ENCODE measurements around the gene RAB31. TPM values are rescaled to one million over a fixed set of nuclear protein-coding genes. Genes with fewer than 3 reads are reported as not detected.

RAB31 gene
- polyA plus RNA-seq, 2 of the 4 experiments (the other 2 are of a cell fraction), result 16.9 to 46.3 TPM

GRCh38 chr18:9695605-9696004 is 12.5 kb upstream of the RAB31 start (continued):
- TF ChIP-seq, protein P1, sequence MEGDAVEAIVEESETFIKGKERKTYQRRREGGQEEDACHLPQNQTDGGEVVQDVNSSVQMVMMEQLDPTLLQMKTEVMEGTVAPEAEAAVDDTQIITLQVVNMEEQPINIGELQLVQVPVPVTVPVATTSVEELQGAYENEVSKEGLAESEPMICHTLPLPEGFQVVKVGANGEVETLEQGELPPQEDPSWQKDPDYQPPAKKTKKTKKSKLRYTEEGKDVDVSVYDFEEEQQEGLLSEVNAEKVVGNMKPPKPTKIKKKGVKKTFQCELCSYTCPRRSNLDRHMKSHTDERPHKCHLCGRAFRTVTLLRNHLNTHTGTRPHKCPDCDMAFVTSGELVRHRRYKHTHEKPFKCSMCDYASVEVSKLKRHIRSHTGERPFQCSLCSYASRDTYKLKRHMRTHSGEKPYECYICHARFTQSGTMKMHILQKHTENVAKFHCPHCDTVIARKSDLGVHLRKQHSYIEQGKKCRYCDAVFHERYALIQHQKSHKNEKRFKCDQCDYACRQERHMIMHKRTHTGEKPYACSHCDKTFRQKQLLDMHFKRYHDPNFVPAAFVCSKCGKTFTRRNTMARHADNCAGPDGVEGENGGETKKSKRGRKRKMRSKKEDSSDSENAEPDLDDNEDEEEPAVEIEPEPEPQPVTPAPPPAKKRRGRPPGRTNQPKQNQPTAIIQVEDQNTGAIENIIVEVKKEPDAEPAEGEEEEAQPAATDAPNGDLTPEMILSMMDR (IDR thresholded peaks at IDR 0.05), result no peak
- TF ChIP-seq RARB (CRISPR knock-in tag; IDR thresholded peaks at IDR 0.05) (no peak), EHMT2 (IDR thresholded peaks at IDR 0.05; ENCODE audit: low read depth) (no peak), RCOR1 (IDR thresholded peaks at IDR 0.05; ENCODE audit: low read depth, low read length) (no peak), ZSCAN20 (CRISPR knock-in tag; IDR thresholded peaks at IDR 0.05) (no peak)
- TF ChIP-seq, protein P2, sequence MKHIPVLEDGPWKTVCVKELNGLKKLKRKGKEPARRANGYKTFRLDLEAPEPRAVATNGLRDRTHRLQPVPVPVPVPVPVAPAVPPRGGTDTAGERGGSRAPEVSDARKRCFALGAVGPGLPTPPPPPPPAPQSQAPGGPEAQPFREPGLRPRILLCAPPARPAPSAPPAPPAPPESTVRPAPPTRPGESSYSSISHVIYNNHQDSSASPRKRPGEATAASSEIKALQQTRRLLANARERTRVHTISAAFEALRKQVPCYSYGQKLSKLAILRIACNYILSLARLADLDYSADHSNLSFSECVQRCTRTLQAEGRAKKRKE (CRISPR knock-in tag; IDR thresholded peaks at IDR 0.05; ENCODE audit: low read depth), result no peak

DNA sequence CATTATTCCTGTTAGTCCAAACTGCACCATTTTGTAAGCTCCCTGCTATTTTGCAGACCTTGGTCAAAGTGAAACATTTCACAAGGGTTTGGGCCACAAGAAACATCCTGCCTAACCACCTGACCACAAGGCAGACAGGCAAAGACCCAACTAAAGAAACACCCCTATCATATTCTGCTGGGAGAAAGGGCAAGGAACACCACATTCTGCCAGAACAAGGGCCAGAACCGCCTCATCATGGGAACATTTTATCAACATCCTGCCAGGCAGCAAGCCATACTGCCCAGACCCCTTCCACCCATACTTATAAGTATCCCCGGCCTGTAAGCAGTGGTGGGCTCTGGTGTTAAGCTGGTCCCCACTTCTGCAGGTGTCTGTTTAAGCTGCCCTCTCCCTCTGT is 12.0 kb upstream of the RAB31 start:
- Histone ChIP-seq H3K9me3 (no peaks in the 10 kb centered on the region), H3K4me2 (no peak overlapping the region), H3K4me1 (no peaks in the 10 kb centered on the region), H3K27ac (no peak overlapping the region), H3K4me3 (no peak overlapping the region)
- no peak for ATAC-seq
- no peak for TF ChIP-seq ZNF302 (CRISPR knock-in tag; IDR thresholded peaks at IDR 0.05)
- TF ChIP-seq TP53 (CRISPR knock-in tag; IDR thresholded peaks at IDR 0.05), result no peak
- no peak for TF ChIP-seq FOSL2 (IDR thresholded peaks at IDR 0.05)
- TF ChIP-seq FOSL2 (CRISPR knock-in tag; IDR thresholded peaks at IDR 0.05), result no peak
- no peak for TF ChIP-seq MAZ (IDR thresholded peaks at IDR 0.05; ENCODE audit: borderline replicate concordance, low read depth, low read length)
- no peak for TF ChIP-seq SMC3 (IDR thresholded peaks at IDR 0.05)
- WGBS (ENCODE audit: missing lambda C conversion rate), result 93% methylated on average over 2 of the region's 2 CpGs
- no peak for DNase-seq (ENCODE audit: low read depth in 1 of 2, low spot score in 1 of 2)
- ChIA-PET CTCF (no interaction called here), POLR2A (no interaction called here)
- no peak for FAIRE-seq

DNA sequence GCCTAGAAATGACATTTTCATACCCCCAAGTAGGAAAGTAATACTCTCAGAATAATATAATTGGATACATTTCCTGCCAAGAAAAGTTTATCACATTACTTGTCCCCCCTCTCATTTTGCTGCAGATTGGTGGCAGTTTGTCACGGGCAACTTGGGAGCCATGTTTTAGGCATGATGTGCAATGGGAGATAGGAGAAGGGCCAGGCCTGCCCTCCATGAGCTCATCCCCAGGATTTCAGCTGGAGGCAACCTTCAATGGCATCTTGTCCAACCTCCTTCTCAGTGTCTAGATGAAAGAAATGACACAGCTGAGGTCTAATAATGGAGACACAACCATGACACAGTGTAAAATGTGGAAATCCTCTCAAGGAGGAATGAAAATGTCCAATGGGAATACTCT is 11.4 kb upstream of the RAB31 start:
- TF ChIP-seq HMGXB4 (CRISPR knock-in tag; IDR thresholded peaks at IDR 0.05; ENCODE audit: borderline replicate concordance), result no peak
- DNase-seq (ENCODE audit: low read depth in 1 of 2, low spot score in 1 of 2), result no peak
- no peak overlapping the region for H3K27ac ChIP-seq
- H3K9me3 ChIP-seq, result no peaks in the 10 kb centered on the region
- ChIA-PET POLR2A (no interaction called here), CTCF (interaction anchor here (0.7 to 3.5 kb wide), 2 partner anchors 11 to 13 kb away, joined by 3 to 7 read pairs; partner anchors contain the start of gene RAB31)
- no peak overlapping the region for H3K4me3 ChIP-seq
- 80% methylated on average over 1 of the region's 1 CpG for WGBS (ENCODE audit: missing lambda C conversion rate)
- H3K4me2 ChIP-seq, result no peak overlapping the region
- FAIRE-seq, result no peak
- no peak for ATAC-seq
- no peaks in the 10 kb centered on the region for H3K4me1 ChIP-seq

DNA sequence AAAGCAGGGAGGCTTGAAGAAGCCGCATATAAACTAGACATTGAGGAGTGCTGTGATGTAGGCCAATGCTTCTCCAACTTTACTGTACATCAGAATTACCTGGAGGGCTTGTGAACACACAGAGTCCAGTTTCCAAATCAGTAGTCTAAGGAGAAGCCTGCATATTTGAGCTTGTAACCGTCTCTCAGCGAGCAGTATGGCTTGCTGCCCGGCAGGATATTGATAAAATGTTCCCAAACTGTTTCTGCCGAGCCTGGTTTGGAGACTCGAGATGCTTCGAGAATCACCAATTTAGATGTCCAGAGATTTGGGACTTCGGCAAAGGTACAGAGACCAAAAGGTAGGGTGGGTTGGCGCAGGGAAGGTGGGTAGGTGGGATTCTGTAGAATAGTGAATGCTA is 11.0 kb upstream of the RAB31 start:
- CTCF ChIA-PET, result interaction anchor here (0.7 to 3.5 kb wide), 2 partner anchors 11 to 13 kb away, joined by 3 to 7 read pairs; partner anchors contain the start of gene RAB31
- TF ChIP-seq, protein P3, sequence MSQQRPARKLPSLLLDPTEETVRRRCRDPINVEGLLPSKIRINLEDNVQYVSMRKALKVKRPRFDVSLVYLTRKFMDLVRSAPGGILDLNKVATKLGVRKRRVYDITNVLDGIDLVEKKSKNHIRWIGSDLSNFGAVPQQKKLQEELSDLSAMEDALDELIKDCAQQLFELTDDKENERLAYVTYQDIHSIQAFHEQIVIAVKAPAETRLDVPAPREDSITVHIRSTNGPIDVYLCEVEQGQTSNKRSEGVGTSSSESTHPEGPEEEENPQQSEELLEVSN (IDR thresholded peaks at IDR 0.05; ENCODE audit: borderline replicate concordance, low read depth), result no peak
- no peak for TF ChIP-seq ZC3H11A (IDR thresholded peaks at IDR 0.05)
- TF ChIP-seq CBX2 (IDR thresholded peaks at IDR 0.05; ENCODE audit: borderline replicate concordance, low read depth), result no peak
- TF ChIP-seq, protein P2 (CRISPR knock-in tag; IDR thresholded peaks at IDR 0.05; ENCODE audit: low read depth), result no peak
- TF ChIP-seq, protein P4, sequence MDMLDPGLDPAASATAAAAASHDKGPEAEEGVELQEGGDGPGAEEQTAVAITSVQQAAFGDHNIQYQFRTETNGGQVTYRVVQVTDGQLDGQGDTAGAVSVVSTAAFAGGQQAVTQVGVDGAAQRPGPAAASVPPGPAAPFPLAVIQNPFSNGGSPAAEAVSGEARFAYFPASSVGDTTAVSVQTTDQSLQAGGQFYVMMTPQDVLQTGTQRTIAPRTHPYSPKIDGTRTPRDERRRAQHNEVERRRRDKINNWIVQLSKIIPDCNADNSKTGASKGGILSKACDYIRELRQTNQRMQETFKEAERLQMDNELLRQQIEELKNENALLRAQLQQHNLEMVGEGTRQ (IDR thresholded peaks at IDR 0.05), result no peak
- no peak for TF ChIP-seq JUN (IDR thresholded peaks at IDR 0.05)
- TF ChIP-seq KDM5A (IDR thresholded peaks at IDR 0.05), result no peak
- TF ChIP-seq CHD2 (IDR thresholded peaks at IDR 0.05; ENCODE audit: low read length, partially characterized antibody), result no peak
- TF ChIP-seq TP53 (CRISPR knock-in tag; IDR thresholded peaks at IDR 0.05), result no peak
- TF ChIP-seq HDAC2 (IDR thresholded peaks at IDR 0.05), result no peak
- no peak for TF ChIP-seq SREBF2 (IDR thresholded peaks at IDR 0.05)
- no peak for TF ChIP-seq HOXB5 (CRISPR knock-in tag; IDR thresholded peaks at IDR 0.05)
- no peak for TF ChIP-seq ZSCAN20 (CRISPR knock-in tag; IDR thresholded peaks at IDR 0.05)
- TF ChIP-seq PHF8 (IDR thresholded peaks at IDR 0.05; ENCODE audit: borderline replicate concordance, low read depth), result no peak
- no peak overlapping the region for H3K27ac ChIP-seq
- no peaks in the 10 kb centered on the region for H3K9me3 ChIP-seq
- WGBS (ENCODE audit: missing lambda C conversion rate), result 86% methylated on average over 9 of the region's 9 CpGs
- H3K4me2 ChIP-seq, result no peak overlapping the region
- POLR2A ChIA-PET, result no interaction called here
- DNase-seq (ENCODE audit: low read depth in 1 of 2, low spot score in 1 of 2) (no peak), ATAC-seq (no peak), FAIRE-seq (no peak)
- no peaks in the 10 kb centered on the region for H3K4me1 ChIP-seq
- no peak overlapping the region for H3K4me3 ChIP-seq

Data from A549 (cell line).